HL-60 (cell line): Measurements from ENCODE around the gene ITFG1.
"Not testable (repeated sequence)": the region's sequence is repeated elsewhere in the genome, so short reads cannot be mapped to it uniquely, and the experiment has no call there.

ENCODE experiments used
- CTCF ChIP-seq: IDR thresholded peaks from one replicate; pipeline ENCODE4 v1.5.1; 2011; ENCODE audit warnings: low read length, control low read depth, inconsistent platforms; ENCODE audit not compliant: insufficient read depth
- POLR2AphosphoS5 ChIP-seq: IDR thresholded peaks from 2 replicates; pipeline ENCODE4 v1.6.1; 2012; ENCODE audit warnings: low read depth

GRCh38 chr16:47434274-47434673 lies 26.6 kb downstream of the ITFG1 start:
- not testable (repeated sequence) for TF ChIP-seq CTCF, POLR2AphosphoS5
